ENCODE measurements around the gene RPS6KA1.

Gene RPS6KA1

DNA sequence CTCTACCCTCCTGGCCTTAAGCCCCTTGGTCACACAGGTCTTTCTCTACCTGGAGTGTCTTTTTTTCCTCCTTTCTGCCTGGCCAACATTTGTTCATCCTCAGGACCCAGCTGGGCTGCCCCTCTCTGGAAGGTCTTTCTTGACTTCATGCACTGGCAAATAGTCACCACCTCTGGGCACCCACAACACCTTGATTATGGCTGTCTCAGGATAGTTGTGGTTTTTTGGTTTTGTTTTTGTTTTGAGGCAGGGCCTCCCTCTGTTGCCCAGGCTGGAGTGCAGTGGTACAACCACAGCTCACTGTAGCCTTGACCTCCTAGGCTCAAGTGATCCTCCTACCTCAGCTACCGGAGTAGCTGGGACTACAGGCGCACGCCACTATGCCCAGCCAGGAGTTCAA, 10.8 kb downstream of the RPS6KA1 start:
- Histone ChIP-seq H3F3A (ENCODE audit: insufficient read depth, low read length) (peaks cover 29% of the 10 kb centered on the region), H3K36me3 (replicated peaks; ENCODE audit: insufficient read depth, low read length) (no peaks in the 10 kb centered on the region), H3K9me3 (replicated peaks; ENCODE audit: insufficient read depth, low read length) (no peaks in the 10 kb centered on the region), H4K20me1 (ENCODE audit: insufficient read depth, low read length) (no peaks in the 10 kb centered on the region), H2AFZ (ENCODE audit: low read length) (peak overlapping the region; percentile 31), H3K4me2 (ENCODE audit: low read depth, low read length) (peak overlapping the region; percentile 51), H3K79me2 (ENCODE audit: low read length) (peaks cover 17% of the 10 kb centered on the region; the same call in 1 of the 2 replicates), H3K4me1 (ENCODE audit: low read length) (peaks cover 42% of the 10 kb centered on the region), H3K27ac (ENCODE audit: low read length) (peak overlapping the region; percentile 85), H3K27me3 (replicated peaks; ENCODE audit: insufficient read depth, low read length) (no peaks in the 10 kb centered on the region), H3K9me2 (replicated peaks; ENCODE audit: insufficient read depth, low read length) (no peaks in the 10 kb centered on the region), H3K4me3 (ENCODE audit: low read length) (peak overlapping the region; percentile 15), H3K9ac (ENCODE audit: low read length) (peak overlapping the region; percentile 49)
- DNase-seq, result peak; percentile 84
- TF ChIP-seq EZH2 (optimal IDR thresholded peaks at IDR 0.05; ENCODE audit: low read depth, low read length) (no peak), EZH2phosphoT487 (IDR thresholded peaks at IDR 0.05; ENCODE audit: low read length) (no peak)
- TF ChIP-seq, protein P1, sequence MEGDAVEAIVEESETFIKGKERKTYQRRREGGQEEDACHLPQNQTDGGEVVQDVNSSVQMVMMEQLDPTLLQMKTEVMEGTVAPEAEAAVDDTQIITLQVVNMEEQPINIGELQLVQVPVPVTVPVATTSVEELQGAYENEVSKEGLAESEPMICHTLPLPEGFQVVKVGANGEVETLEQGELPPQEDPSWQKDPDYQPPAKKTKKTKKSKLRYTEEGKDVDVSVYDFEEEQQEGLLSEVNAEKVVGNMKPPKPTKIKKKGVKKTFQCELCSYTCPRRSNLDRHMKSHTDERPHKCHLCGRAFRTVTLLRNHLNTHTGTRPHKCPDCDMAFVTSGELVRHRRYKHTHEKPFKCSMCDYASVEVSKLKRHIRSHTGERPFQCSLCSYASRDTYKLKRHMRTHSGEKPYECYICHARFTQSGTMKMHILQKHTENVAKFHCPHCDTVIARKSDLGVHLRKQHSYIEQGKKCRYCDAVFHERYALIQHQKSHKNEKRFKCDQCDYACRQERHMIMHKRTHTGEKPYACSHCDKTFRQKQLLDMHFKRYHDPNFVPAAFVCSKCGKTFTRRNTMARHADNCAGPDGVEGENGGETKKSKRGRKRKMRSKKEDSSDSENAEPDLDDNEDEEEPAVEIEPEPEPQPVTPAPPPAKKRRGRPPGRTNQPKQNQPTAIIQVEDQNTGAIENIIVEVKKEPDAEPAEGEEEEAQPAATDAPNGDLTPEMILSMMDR (IDR thresholded peaks at IDR 0.05; ENCODE audit: low read length), result no peak

DNA sequence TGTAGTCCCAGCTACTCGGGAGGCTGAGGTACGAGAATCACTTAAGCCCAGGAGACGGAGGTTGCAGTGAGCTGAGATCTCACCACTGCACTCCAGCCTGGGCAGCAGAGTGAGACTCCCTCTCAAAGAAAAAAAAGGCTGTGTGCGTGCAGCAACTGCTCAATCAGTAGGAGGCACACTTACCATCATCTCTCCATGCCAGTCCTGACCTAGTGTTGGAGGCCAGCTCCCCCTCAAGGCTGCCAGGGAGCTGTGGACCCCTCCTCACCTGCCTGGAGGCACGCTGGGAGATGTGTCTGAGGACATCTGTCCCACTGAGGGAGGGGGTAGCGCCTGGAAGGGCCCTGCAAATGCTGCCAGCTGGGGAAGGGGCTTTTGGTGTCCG, 11.9 kb downstream of the RPS6KA1 start:
- TF ChIP-seq, protein P1 (IDR thresholded peaks at IDR 0.05; ENCODE audit: low read length), result no peak
- TF ChIP-seq EZH2 (optimal IDR thresholded peaks at IDR 0.05; ENCODE audit: low read depth, low read length) (no peak), EZH2phosphoT487 (IDR thresholded peaks at IDR 0.05; ENCODE audit: low read length) (no peak)
- no peaks in the 10 kb centered on the region for H3K9me3 ChIP-seq (replicated peaks; ENCODE audit: insufficient read depth, low read length)
- H4K20me1 ChIP-seq (ENCODE audit: insufficient read depth, low read length), result no peaks in the 10 kb centered on the region
- peak overlapping the region; percentile 48; the same call in 1 of the 2 replicates for H3K9ac ChIP-seq (ENCODE audit: low read length)
- H3K4me2 ChIP-seq (ENCODE audit: low read depth, low read length), result peak overlapping the region; percentile 43; the same call in 1 of the 2 replicates
- H2AFZ ChIP-seq (ENCODE audit: low read length), result peak overlapping the region; percentile 21; the same call in 1 of the 2 replicates
- no peak for DNase-seq
- peaks cover 25% of the 10 kb centered on the region for H3K79me2 ChIP-seq (ENCODE audit: low read length)
- H3K4me1 ChIP-seq (ENCODE audit: low read length), result peaks cover 46% of the 10 kb centered on the region
- H3K27ac ChIP-seq (ENCODE audit: low read length), result peak overlapping the region; percentile 62; the same call in 1 of the 2 replicates
- peaks cover 29% of the 10 kb centered on the region for H3F3A ChIP-seq (ENCODE audit: insufficient read depth, low read length)
- H3K36me3 ChIP-seq (replicated peaks; ENCODE audit: insufficient read depth, low read length), result no peaks in the 10 kb centered on the region
- H3K27me3 ChIP-seq (replicated peaks; ENCODE audit: insufficient read depth, low read length), result no peaks in the 10 kb centered on the region
- H3K4me3 ChIP-seq (ENCODE audit: low read length), result no peak overlapping the region
- no peaks in the 10 kb centered on the region for H3K9me2 ChIP-seq (replicated peaks; ENCODE audit: insufficient read depth, low read length)

DNA sequence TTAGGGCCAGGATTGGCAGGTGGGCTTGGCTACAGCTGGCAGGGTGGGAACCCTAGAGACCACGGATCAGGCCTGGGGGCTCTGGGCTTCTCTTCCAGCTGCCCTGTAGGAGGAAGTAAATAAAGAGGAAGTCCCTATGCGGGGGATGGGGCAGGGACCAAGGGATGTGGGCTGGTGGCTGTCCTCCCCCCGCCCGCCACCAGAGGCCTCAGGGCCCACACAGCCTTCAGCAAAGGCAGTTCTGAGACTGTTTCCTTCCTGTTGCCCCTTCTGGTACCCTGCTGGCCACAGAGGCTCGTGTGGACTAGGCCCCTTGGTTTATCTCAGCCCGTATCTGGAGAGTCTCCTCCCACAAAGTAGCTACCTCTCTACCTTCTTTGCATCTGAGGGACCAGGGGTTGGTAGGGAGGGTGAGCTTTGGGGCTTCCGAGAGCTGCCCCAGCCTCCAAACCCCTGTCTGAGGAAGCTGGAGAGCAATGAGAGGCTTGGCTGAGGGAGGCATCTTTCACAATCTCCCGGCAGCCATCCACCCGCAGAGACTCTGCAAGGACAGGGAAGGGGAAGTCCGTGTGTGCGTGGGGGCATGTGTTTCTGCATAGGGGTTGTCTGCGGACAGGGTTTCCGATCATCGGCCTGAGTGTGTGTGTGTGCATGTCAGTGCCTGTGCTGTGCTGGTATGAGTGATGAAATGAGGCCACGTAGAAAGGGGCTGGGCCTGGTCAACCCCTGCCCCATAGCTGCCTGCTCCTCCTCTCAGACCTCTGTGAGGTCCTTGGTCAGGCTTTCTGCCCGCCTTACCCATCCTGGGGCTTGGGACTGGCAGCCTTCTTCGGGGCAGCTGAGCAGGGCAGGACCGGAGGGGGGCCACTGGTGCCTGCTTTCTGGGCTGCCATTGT, 12.5 kb downstream of the RPS6KA1 start:
- Histone ChIP-seq H3K4me3 (ENCODE audit: low read length) (peak overlapping the region; percentile 47), H3K9me2 (replicated peaks; ENCODE audit: insufficient read depth, low read length) (no peaks in the 10 kb centered on the region), H3K27me3 (replicated peaks; ENCODE audit: insufficient read depth, low read length) (no peaks in the 10 kb centered on the region), H3K79me2 (ENCODE audit: low read length) (peaks cover 31% of the 10 kb centered on the region), H3K9me3 (replicated peaks; ENCODE audit: insufficient read depth, low read length) (no peaks in the 10 kb centered on the region), H3K4me1 (ENCODE audit: low read length) (peaks cover 52% of the 10 kb centered on the region), H4K20me1 (ENCODE audit: insufficient read depth, low read length) (no peaks in the 10 kb centered on the region), H3K27ac (ENCODE audit: low read length) (peak overlapping the region; percentile 62), H3K9ac (ENCODE audit: low read length) (peak overlapping the region; percentile 48), H3F3A (ENCODE audit: insufficient read depth, low read length) (peaks cover 29% of the 10 kb centered on the region), H3K36me3 (replicated peaks; ENCODE audit: insufficient read depth, low read length) (no peaks in the 10 kb centered on the region), H3K4me2 (ENCODE audit: low read depth, low read length) (peak overlapping the region; percentile 43), H2AFZ (ENCODE audit: low read length) (peak overlapping the region; percentile 21)
- peak; percentile 87 for DNase-seq
- TF ChIP-seq, protein P1 (IDR thresholded peaks at IDR 0.05; ENCODE audit: low read length), result peak; percentile 68
- no peak for TF ChIP-seq EZH2 (optimal IDR thresholded peaks at IDR 0.05; ENCODE audit: low read depth, low read length)
- no peak for TF ChIP-seq EZH2phosphoT487 (IDR thresholded peaks at IDR 0.05; ENCODE audit: low read length)

Measured in MM.1S (cell line).